CD1c-positive myeloid dendritic cell (primary cell): ENCODE data around the gene NKX2-3.

Experiments used
- DNase-seq: peaks from one replicate; pipeline ENCODE4 v3.0.0-alpha.2; 2016; ENCODE audit errors: extremely low spot score

The NKX2-3 gene

DNA sequence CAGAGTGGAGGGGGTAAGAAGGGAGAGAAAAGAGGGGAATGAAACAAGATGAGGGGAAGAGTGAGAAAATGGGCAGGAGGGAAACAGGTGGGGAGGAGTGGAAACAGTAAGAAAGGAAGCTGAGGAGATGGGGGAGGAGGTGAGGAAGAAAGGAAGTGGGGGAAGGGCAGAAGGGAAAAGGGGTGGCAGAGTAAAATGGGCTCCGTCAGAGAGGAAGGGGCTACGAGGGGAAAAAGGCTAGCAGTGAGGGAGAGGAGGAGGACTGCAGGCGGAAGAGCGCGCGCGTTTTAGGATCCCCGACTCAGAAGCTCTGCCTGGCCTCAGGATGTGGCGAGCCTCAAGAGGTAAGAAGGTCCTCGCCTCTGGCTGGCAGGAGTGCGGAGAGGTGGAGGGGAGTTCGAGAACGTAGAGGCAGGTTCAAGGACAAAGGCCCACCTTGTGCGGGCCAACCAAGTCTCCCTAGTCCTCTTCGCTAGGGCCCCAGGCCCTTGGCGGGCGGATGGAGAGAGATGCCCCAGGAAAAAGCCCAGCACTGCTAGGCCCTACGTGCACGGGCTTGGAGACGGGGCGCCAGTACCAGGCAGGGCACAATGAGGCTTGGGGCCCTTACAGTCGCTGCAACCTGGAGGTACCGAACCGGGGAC, 5.8 kb upstream of the NKX2-3 start:
- no peak for DNase-seq

DNA sequence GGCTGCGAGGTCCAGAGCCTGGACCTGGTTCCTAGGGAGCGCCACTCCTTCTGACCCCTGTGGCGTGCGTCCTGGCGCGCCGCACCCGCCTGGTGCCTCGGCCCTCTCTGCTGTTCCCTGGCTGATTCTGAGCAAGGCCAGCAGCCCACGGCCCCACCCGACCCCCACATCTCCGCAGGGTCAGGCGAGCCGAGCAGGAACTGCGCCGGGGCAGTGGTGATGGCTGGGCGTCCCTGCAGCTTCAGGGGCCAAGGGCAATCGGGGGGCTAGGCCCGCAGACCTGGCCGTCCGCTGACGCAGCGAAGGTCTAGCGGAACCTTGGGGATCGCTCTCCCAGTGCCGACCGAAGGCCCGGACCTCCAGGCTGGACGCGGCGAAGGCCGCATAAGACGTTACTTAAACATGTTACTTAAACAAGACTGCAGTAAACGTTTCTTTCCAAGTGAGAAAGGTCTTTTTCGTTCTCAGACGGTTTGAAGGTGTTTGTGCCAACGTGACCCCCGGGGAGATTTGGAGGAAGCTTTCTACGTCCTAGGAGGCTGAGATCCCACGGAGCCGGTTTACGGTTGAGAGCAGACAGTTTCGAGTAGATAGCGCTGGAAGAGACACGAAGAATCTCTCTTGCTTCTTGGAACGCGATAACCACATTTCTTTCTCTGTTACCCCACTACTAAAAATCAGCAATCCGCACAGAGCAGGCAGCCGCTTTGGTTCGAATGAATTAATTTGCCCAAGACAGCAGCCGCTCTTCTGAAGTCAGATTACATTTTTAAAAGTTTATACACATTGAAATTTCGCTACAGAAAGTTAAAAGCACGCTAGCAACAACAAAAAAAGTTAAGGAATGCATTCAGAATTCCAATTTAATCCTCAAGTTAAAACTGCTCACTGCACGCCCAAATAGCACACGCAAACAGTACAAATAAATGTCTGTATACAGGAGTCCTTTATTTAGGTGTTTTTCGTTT, 4.9 kb upstream of the NKX2-3 start:
- no peak for DNase-seq

DNA sequence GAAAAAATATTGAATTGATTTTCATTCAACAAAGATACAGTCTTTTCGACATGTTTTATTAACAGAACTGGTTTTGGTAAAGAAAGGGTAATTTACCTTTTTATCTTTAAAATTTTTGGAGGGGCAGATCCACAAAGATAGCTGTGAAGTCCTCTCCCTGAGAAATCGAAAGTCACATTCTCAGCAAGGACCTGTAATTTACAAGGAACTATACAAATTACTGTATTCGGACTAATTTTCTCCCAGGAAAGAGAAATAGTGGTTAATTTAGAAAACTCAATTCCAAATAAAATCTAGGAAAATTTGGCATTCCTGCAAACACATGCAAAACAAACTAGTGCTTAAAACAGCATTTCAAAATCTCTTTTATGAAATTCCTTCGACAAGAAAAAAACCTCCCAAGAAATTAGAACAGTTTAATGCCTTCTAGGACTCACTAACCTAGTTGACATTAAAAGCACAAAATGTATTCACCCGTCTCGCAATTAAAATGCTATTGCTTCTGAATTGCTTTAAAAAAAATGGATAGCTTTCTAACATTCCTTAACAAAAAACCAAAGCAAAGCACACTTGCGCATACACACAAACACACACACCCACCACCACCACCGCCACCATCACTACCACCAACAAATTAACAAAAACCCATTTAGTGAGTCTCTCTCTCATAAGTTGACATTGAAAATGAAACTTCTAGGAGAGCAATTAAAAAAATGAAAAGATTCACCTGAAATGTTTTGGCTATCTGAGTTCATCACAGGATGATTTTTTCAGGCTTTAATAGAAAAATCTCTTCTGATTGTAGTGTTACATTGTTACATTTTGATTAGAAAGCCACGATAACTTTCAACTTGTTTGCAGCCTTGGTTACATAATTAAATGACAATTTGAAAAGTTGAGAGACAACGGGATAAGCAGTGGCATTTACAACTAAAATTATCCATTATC, 4.0 kb upstream of the NKX2-3 start:
- DNase-seq, result no peak

DNA sequence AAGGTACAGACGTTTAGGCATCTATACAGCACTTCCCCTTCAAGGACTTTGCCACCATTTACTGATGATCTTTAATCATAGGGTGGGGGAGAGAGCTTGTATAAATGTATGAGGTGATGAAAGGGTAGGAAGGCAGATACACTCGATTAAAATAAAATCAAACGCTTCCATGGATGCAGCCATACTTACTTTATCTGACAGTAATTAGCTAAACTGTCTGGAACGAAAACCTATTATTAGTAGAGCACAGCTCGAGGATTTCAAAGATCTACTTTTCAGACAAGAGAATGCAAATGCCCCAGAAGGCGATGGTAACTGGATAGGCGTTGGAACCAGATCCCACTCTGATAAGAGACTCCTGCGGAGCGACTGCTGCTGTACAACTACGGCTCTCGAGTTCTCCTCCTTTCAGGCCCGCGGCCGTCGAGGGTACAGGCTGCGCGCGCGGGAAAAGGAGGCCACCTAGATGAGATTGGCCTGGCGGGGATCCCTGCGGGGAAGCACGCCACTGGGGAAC, 3.1 kb upstream of the NKX2-3 start:
- no peak for DNase-seq

DNA sequence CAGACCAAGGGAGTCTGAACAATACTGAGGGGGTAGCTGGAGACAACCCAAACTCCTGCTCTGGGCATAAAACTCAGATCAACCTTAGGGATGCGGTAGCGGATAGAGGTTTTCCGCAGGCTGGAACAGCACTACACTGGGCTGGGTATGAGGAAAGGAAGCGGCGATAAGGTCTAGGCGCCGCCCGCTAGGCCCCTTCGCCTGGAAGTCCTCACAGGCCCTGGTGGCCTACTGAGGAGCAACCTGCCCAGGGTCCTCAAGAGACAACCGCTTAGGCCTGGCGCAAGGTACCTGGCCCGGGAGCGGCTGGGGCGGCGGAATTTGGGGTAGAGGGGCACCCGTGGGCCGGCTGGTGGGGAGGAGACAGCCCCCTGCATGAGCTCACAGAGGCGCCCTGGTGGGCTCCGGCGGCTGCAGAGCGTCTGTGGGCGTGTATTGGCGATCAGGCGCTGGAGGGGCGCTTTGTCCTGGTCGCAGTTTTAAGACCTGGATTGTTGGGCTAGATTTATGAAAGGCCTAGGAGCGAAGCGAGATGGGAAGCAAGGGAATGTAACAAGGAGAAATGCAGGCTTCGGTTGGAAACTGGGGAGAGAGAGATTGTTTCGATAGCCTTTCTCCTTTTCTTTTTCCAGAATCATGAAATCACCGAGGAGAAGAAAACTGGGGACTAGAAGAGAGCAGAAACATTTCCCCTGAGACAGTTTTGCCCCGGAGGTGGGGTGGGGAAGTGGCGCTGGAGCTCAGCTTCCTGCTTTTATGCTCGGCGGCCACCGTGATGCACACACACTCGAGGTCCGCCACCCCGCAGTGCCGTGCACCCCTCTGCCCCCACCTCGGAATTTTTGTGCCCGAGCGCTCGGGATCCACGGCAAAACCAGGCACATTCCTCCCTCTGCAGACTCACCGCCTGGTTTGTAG, 2.4 kb upstream of the NKX2-3 start:
- no peak for DNase-seq

DNA sequence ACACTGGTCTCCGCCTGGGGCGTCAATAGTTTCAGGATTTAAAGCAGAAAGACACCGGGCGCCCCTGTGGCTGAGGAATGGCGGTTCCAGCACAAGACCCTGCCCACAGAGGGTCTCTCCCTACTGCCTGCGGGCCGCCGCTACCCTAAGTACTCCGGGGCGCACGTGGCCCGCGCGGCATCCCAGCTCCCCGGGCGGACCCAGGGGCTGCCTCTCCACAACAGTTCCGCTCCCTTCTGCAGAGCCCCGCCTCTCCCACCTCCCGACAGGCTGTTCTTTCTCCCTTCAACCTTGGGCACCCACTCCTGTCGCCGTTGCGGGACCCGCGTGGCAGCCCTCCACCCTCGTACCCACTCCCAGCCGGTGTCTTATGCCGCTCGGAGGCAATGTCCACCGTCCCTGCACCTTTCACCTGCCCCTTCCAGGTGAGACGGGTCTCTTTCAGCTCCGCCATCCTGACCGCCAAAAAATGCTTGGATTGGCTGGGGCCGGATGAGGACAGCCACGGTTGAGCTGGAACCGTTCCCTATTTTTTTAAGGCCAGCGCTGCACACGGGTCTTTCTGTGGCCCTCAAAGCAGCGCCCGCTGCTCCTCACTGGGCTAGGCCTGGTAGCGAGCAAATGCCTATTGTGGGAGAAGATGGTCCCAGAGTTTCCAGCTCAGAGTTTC, 1.6 kb upstream of the NKX2-3 start:
- no peak for DNase-seq

DNA sequence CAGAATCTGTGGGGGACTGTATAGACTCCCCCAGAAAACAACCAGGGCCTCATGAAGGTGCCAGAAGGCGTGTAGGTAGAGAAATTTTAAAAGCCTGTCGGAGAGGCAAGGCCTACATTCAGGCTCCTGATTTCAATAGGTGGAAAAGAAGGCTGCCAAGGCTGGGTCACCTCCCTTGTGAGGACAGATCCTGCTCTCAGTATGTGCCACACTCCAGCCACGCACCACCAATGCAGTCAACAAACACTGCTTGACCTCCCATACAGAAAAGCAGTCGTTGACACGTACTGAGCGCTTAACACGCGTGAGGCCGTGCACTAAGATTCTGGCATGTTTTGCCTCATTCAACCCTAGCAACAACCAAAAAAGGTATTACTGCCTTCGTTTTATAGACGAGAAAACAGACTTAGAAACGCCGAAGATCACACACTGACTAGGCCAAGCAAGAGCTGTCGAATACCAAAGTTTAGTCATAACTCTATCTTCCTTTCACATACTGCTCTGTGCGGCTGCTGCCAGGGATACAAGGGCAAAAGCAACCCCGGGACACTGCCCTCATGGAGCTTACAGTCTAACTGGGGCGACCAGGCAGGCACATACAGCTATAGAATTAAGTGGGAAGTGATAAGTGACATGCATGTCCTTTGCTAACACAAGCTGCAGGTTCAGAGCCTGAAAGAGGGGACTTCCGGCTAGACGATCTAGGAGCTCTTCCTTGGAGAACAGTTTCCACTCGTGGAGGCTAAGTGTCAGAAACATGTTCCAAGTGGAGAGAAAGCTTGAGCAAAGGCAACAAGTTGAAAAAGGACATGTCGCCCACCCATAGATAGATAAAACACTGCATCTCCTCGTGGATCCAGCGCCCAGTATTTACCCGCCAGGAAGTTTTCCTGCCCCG, 797 bp upstream of the NKX2-3 start:
- DNase-seq, result no peak

DNA sequence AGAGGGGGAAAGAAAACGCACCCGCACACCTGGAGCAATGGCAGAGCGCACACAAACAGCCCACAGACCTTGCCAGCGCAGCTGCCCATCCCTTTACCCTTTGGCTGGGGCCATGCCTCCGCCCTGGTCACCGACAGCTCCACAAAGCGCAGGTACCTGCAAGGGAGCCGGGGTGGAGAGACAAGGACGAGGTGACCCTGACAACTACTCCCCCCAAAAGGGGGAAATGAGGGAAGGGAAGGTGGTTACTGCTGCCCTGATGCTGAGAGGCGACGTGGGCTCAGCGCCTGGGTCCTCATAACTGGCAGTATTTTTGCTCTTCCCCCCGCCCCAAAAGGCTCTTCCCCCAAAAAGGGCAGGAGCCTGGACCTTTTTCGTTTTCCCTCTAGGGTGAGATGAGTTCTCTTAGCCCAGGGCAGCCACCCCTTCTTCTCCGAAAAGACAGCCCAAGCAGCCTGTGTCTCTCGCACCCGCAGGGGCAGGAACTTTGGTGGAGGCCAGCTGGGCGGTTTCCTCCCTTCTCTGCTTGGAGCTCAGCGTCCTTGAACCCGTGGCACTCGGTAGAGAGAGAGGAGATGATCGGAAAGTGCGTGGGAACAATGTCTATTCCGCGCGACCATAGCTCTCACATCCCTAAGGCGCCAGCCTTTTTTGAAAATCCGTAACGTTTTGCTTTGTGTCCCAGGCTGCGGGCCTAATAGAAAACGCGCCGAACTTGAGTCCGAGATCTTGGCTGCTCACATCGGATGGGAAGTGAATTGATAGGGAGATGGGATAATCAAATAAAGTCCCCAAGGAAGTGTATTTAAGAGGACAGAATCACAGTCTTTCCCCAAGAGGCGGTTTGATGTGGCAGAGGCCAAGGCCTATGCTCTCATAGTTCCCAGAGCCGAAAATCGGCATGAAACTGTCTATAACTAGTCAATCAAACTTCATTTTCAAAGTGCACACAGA, 1.0 kb downstream of the NKX2-3 start:
- no peak for DNase-seq

DNA sequence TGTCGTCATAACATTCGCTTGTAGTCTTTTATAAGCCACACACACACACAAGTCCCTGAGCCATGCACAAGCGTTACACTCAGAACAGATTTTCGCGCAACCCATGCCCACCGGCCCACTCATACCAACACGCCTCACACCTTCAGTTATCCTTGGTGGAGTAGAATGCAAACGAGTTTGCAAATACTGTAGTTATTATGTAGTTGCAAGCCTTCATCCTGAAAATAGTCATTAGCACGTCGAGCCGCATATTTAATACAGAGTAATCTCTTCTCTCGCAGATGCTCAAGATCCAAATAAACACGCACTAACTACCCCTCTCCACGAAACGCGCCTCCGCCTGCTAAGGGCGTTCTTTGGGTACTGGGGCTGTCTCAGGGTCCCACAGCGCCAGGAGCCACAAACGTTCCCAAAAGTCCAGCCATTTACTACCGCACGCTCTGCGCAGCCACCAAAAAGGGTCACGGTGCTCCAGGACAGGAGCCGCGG, 1.8 kb downstream of the NKX2-3 start:
- DNase-seq, result no peak

DNA sequence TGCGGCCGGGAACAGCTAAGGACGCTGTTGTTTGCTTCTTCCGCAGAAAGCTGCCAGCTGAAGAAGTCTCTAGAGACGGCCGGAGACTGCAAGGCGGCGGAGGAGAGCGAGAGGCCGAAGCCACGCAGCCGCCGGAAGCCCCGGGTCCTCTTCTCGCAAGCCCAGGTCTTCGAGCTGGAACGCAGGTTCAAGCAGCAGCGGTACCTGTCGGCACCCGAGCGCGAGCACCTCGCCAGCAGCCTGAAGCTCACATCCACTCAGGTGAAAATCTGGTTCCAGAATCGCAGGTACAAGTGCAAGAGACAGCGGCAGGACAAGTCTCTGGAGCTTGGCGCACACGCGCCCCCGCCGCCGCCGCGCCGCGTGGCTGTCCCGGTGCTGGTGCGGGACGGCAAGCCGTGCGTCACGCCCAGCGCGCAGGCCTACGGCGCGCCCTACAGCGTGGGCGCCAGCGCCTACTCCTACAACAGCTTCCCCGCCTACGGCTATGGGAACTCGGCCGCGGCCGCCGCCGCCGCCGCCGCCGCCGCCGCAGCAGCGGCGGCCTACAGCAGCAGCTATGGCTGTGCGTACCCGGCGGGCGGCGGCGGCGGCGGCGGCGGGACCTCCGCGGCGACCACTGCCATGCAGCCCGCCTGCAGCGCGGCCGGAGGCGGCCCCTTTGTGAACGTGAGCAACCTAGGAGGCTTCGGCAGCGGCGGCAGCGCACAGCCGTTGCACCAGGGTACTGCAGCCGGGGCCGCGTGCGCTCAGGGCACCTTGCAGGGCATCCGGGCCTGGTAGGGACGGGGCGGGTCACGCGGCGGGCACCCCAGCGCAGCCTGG, 2.4 kb downstream of the NKX2-3 start:
- peak; percentile 40 for DNase-seq

DNA sequence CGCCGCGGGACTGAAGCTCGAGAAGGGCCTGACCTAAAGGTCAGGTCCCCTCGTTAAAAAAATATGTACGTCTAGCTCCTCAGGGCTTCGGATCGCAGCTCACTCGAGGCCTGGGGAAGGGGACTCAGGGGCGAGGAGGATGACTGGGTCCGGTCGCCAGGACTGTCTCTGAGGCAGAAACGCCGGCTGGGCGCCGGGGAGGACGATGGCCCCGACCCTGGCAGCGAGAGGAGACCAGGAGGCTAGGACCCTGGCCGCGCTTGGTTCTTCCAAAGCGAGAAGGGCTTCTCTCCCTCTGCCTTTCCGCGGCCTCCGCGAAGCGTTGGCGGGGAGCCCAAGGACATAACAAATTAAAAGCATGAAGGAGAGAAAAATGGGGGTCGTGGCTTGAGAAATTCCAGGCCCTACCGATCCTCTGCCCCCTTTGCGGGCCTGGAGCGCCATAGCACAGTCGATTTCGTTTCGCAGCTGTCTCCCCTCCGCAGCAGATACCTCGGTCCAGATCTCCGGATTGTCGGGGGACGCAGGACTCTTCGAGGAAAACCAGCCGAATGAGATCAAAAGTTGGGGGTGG, 3.1 kb downstream of the NKX2-3 start:
- DNase-seq, result no peak

DNA sequence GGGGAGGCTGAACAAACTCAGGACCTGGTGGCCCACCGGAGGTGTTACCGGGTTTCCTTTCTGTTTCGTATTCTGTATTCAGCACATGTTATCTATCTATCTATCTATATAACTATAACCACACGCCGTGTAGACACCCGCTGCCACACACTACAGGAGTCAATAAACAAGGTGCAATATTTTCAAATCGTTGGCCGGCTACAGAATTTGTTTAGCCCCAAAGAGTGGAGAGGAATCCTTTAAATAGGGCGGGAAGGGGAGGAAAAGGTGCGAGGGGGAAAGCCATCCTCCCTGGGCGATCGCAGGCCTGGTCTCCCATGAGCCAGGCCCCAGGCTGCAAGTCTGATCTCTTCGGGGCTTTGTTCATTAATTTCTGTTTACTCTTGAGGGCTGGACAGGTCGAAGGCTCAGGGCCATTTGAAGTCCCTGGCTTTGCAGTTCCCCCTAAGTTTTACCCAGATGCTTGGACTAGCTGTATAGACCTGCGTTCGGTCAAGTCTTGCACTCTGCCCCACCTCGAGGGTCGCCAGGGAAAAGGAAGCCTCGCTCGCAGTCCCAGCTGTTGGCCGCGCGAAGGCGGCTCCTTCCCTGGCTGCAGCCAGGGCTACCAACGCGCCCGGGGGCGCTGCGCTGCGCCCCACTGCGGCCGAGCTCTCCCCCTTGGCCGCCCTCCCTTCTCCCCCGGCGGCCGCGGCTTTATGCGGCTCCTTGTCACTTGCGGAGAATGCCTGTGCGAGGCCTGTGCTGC, 3.8 kb downstream of the NKX2-3 start:
- no peak for DNase-seq

DNA sequence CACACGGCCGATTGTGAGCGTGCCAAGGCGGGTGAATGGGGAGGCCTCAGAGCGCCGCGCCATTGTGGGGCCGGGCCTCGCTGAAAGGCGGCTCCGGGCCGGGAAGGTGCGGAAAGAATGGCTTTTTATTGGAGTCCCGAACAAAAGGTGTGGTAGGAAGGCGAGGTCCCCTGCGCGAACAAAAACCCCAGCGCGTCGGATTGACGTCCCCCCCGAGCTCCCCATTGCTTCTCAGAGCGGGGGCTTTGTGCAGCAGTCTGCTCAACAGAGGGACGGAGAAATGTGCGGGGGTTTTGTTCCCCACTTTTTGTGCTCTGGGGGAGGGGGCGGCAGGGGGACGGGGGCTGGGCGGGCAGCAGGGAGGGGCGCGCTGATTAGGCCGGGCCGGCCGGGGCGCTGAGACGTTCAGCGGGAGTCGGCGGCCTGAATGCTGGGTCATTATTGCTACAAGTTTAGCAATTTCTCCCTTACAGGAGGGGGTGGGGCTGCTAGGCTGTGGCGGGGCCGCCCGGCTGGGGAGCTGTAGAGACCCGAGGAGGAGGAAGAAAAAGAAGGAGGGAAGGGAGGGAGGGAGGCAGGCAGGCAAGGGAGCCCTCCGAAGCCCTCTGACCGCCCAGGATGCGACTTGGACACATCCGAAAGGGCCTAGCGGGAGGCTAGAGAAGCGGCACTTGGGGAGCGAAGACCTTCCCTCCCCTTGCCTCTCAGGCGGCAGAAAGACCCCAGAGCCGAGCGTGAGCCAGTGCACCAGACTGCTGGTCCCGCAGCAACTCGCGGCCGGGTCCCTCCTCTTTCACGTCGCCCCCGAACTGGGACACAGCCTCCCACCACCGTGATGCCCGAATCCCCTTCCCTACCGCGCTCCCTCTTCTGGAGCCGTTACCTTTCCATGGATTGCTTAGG, 4.6 kb downstream of the NKX2-3 start:
- no peak for DNase-seq

DNA sequence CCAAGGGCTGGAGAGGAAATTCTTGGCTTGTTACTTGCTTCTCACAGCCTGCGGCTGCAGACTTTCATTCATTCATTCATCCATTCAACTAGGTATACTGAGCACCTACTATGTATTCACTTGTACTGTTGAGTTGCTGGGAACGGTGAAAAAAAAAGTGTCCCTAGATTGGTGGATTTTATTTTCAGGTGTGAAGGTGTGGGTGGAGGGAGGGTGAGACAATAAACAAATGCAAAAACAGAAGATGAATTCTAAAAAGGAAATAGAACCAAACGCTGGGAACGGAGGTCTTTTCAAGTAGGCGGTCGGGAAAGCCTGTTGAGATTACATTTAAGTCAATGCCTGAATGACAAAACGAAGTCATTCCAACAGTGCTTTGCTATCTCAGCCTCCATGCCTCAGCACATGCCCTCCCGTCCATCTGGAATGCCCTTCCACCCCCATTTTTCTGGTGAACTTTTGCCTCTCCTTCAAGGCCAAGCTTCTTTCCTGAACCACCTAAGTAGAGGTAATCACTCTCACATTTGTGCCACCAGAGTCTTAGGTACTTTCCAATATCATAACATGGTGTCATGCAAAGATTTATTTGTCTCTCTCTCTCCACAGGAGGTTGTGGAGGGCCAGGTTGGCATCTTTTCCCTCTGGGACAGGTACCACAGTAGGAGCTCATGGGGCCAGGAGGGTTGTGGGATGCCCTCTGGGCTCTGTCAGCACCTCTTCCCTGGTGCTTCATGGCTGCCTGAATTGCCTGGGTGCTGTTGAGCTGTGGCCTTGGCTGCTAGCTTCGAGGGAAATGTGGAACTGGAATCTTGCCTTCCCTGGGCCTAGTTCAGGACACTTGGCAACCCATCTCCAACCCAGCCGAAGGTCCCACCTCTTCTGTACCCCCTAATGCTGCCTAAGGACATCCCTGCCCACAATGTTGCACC, 5.5 kb downstream of the NKX2-3 start:
- no peak for DNase-seq
